ENCODE measurements around the gene LONP2. TPM values are rescaled to one million over a fixed set of nuclear protein-coding genes. Genes with fewer than 3 reads are reported as not detected.
A peak's percentile ranks its signal among the peaks of the same experiment; 100 is the strongest.
"Not testable (repeated sequence)": the region's sequence is repeated elsewhere in the genome, so short reads cannot be mapped to it uniquely, and the experiment has no call there.

The LONP2 gene
- total and polyA plus RNA-seq, 10 donors: 20.1 to 75.4 (median 54.1) TPM

GRCh38 chr16:48235058-48235555 lies 9.0 kb upstream of the LONP2 start:
- intact Hi-C loops (cut with DNase I; ENCODE audit: low total_unique reads): no loop called here
- no peak for TF ChIP-seq CTCF (IDR thresholded peaks at IDR 0.05 in 8 of 11, conservative IDR thresholded peaks at IDR 0.05 in 3 of 11)
- no peak for TF ChIP-seq POLR2AphosphoS5 (IDR thresholded peaks at IDR 0.05)
- TF ChIP-seq POLR2A (IDR thresholded peaks at IDR 0.05): no peak
- H3K27ac ChIP-seq: no peak overlapping the region
- H3K27me3 ChIP-seq (replicated peaks in 1 of 7): peaks cover 0 to 6% (median 0%) of the 10 kb centered on the region in 7 donors
- peaks cover 0 to 1% (median 0%) of the 10 kb centered on the region in 8 donors for H3K9me3 ChIP-seq
- DNase-seq: no peak
- WGBS, 5 donors: 80 to 85% (median 82%) methylated on average over 6 of the region's 6 CpGs
- H3K36me3 ChIP-seq: no peaks in the 10 kb centered on the region
- H3K4me1 ChIP-seq: no peaks in the 10 kb centered on the region
- no peak overlapping the region for H3K4me3 ChIP-seq

GRCh38 chr16:48235556-48236136 lies 8.5 kb upstream of the LONP2 start:
- Histone ChIP-seq H3K27me3 (replicated peaks in 1 of 7) (peaks cover 0 to under 1% (median 0%) of the 10 kb centered on the region in 7 donors), H3K36me3 (no peaks in the 10 kb centered on the region), H3K27ac (no peak overlapping the region), H3K4me1 (no peaks in the 10 kb centered on the region), H3K9me3 (peaks cover 0 to 3% (median 0%) of the 10 kb centered on the region in 8 donors), H3K4me3 (no peak overlapping the region)
- 72 to 85% (median 84%) methylated on average over 6 of the region's 6 CpGs for WGBS, 5 donors
- intact Hi-C loops (cut with DNase I; ENCODE audit: low total_unique reads): no loop called here
- no peak for DNase-seq
- TF ChIP-seq POLR2AphosphoS5 (IDR thresholded peaks at IDR 0.05): no peak
- TF ChIP-seq POLR2A (IDR thresholded peaks at IDR 0.05): no peak
- TF ChIP-seq CTCF (IDR thresholded peaks at IDR 0.05 in 8 of 11, conservative IDR thresholded peaks at IDR 0.05 in 3 of 11): no peak

GRCh38 chr16:48236286-48236685 lies 7.8 kb upstream of the LONP2 start:
- Histone ChIP-seq H3K27me3 (replicated peaks in 1 of 7) (no peaks in the 10 kb centered on the region), H3K36me3 (no peaks in the 10 kb centered on the region), H3K9me3 (peaks cover 0 to 3% (median 0%) of the 10 kb centered on the region in 8 donors), H3K4me3 (no peak overlapping the region), H3K4me1 (no peaks in the 10 kb centered on the region), H3K27ac (no peak overlapping the region)
- no peak for TF ChIP-seq POLR2AphosphoS5 (IDR thresholded peaks at IDR 0.05)
- intact Hi-C loops (cut with DNase I; ENCODE audit: low total_unique reads): no loop called here
- no peak for DNase-seq
- WGBS, 5 donors: 82 to 95% (median 85%) methylated on average over 1 of the region's 1 CpG

- H3K4me3 ChIP-seq; H3K27ac ChIP-seq; H3K9me3 ChIP-seq; H3K36me3 ChIP-seq; DNase-seq; intact Hi-C loops (cut with DNase I; ENCODE audit: low total_unique reads); H3K27me3 ChIP-seq (replicated peaks in 1 of 7): not testable (repeated sequence)
- 94 to 98% (median 96%) methylated on average over 3 of the region's 3 CpGs for WGBS, 5 donors
- H3K4me1 ChIP-seq: peaks cover 1 to 15% (median 10%) of the 10 kb centered on the region in 6 donors
These were observed 4.0 kb upstream of the LONP2 start for GRCh38 chr16:48240147-48240546.

GRCh38 chr16:48244863-48245195 lies 729 bp downstream of the LONP2 start:
- Histone ChIP-seq H3K27ac (peak overlapping the region in 7 of 8 donors; percentile 85 to 93 (median 88)), H3K9me3 (peaks cover 0 to 3% (median 0%) of the 10 kb centered on the region in 8 donors), H3K27me3 (replicated peaks in 1 of 7) (no peaks in the 10 kb centered on the region), H3K4me3 (peak overlapping the region; percentile 71 to 94 (median 87)), H3K36me3 (no peaks in the 10 kb centered on the region), H3K4me1 (peaks cover 20 to 61% (median 38%) of the 10 kb centered on the region in 6 donors)
- intact Hi-C loops (cut with DNase I; ENCODE audit: low total_unique reads): no loop called here
- no peak for DNase-seq
- TF ChIP-seq POLR2AphosphoS5 (IDR thresholded peaks at IDR 0.05): no peak
- TF ChIP-seq POLR2A (IDR thresholded peaks at IDR 0.05): no peak
- no peak for TF ChIP-seq CTCF (IDR thresholded peaks at IDR 0.05 in 8 of 11, conservative IDR thresholded peaks at IDR 0.05 in 3 of 11)
- 3 to 9% (median 8%) methylated on average over 8 of the region's 8 CpGs for WGBS, 5 donors

Data from spleen (tissue), 11 donors.